ENCODE measurements around the gene WDR37. TPM values are rescaled to one million over a fixed set of nuclear protein-coding genes. Genes with fewer than 3 reads are reported as not detected.

Gene WDR37
- total and polyA plus RNA-seq, 4 donors = 6.6 to 23.5 (median 13.6) TPM

DNA sequence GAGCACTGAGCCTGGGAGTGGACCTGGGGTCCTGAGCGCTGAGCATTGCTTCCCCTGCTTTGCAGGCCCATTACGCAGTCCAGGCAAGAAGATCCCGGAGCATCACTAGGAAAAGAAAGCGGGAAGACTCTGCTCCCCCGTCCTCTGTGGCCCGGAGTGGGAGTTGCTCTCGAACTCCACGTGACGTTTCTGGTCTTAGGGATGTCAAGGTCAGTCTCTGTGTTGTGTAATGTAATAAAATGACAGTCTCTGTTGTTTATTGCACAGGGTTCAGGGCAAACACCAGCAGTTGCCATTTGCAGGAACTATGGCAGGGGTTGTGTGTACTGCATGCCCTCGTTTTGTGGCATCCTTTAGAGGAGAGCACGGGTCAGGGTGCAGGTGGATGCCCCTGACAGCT is 40.5 kb upstream of the WDR37 start:
- H3K4me1 ChIP-seq (ENCODE audit: control insufficient read depth in 5 of 5, insufficient read depth in 5 of 5, low read length in 5 of 5) = no peaks in the 10 kb centered on the region
- peaks cover 0 to 2% (median 0%) of the 10 kb centered on the region in 4 donors for H3K9me3 ChIP-seq (ENCODE audit: control insufficient read depth in 4 of 4, insufficient read depth in 3 of 4, low read length in 3 of 4)
- TF ChIP-seq, protein P1, sequence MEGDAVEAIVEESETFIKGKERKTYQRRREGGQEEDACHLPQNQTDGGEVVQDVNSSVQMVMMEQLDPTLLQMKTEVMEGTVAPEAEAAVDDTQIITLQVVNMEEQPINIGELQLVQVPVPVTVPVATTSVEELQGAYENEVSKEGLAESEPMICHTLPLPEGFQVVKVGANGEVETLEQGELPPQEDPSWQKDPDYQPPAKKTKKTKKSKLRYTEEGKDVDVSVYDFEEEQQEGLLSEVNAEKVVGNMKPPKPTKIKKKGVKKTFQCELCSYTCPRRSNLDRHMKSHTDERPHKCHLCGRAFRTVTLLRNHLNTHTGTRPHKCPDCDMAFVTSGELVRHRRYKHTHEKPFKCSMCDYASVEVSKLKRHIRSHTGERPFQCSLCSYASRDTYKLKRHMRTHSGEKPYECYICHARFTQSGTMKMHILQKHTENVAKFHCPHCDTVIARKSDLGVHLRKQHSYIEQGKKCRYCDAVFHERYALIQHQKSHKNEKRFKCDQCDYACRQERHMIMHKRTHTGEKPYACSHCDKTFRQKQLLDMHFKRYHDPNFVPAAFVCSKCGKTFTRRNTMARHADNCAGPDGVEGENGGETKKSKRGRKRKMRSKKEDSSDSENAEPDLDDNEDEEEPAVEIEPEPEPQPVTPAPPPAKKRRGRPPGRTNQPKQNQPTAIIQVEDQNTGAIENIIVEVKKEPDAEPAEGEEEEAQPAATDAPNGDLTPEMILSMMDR (IDR thresholded peaks at IDR 0.05; ENCODE audit: control extremely low read depth, extremely low read depth) = no peak
- DNase-seq (no peak), ATAC-seq (ENCODE audit: insufficient read depth, low FRiP score) (no peak)
- peaks cover 26 to 53% (median 39%) of the 10 kb centered on the region in 4 donors for H3K36me3 ChIP-seq (ENCODE audit: control insufficient read depth in 4 of 4, insufficient read depth in 4 of 4, low read length in 4 of 4)
- H3K4me3 ChIP-seq = no peak overlapping the region
- no peak overlapping the region for H3K27ac ChIP-seq (ENCODE audit: low read depth in 1 of 2, low read length in 1 of 2)
- no peak overlapping the region for H3K9ac ChIP-seq (ENCODE audit: insufficient read depth in 1 of 2, low read length in 2 of 2)
- WGBS, 2 donors = 97% methylated on average over 11 of the region's 11 CpGs
- H3K27me3 ChIP-seq (ENCODE audit: control insufficient read depth in 3 of 3, insufficient read depth in 3 of 3, low read length in 2 of 3) = no peaks in the 10 kb centered on the region

DNA sequence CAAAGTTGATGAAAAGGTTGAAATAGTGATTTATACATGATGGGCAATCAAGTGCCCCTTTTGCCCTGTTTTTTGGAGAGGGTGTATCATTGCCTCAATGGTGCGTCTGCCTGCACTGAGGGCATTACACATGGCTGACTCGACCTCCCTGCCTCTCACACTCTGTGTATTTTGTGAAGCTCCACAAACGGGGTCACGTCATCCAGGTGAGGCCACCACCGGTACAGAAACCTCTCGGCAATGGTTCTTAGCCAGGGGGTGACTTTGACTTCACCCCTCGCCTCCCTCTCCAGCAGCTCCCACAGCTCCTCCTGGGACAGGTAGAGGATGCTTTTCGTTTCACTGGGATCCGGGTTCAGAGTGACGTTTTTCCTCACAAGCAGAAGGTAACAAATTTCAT is 36.8 kb upstream of the WDR37 start:
- H3K27me3 ChIP-seq (ENCODE audit: control insufficient read depth in 3 of 3, insufficient read depth in 3 of 3, low read length in 2 of 3) = no peaks in the 10 kb centered on the region

DNA sequence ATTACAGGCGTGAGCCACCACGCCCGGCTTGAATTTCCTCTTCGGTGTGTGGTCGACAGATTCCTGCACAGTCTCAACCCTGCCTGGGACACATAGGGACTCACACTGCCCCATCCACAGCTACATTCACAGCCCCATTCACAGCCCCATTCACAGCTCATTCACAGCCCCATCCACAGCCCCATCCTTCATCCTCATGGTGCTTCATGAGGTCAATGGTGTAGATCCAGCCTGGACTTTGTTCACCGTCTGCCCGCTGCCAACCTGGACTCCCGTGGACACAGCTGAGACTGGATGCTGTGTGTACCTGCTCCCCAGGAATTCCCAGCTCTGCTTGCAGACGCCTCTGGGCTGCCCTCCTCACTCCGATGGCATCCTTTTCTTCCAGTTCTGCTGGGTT is 35.7 kb upstream of the WDR37 start:
- no peak for ATAC-seq (ENCODE audit: insufficient read depth, low FRiP score)
- Histone ChIP-seq H3K27ac (ENCODE audit: low read depth in 1 of 2, low read length in 1 of 2) (no peak overlapping the region), H3K9me3 (ENCODE audit: control insufficient read depth in 4 of 4, insufficient read depth in 3 of 4, low read length in 3 of 4) (peaks cover 0 to 2% (median 0%) of the 10 kb centered on the region in 4 donors), H3K36me3 (ENCODE audit: control insufficient read depth in 4 of 4, insufficient read depth in 4 of 4, low read length in 4 of 4) (peaks cover 9 to 25% (median 14%) of the 10 kb centered on the region in 4 donors), H3K27me3 (ENCODE audit: control insufficient read depth in 3 of 3, insufficient read depth in 3 of 3, low read length in 2 of 3) (no peaks in the 10 kb centered on the region), H3K4me1 (ENCODE audit: control insufficient read depth in 5 of 5, insufficient read depth in 5 of 5, low read length in 5 of 5) (no peaks in the 10 kb centered on the region), H3K4me3 (no peak overlapping the region), H3K9ac (ENCODE audit: insufficient read depth in 1 of 2, low read length in 2 of 2) (no peak overlapping the region)
- no peak for DNase-seq
- 94 to 96% methylated on average over 10 of the region's 10 CpGs for WGBS, 2 donors
- TF ChIP-seq, protein P1 (IDR thresholded peaks at IDR 0.05; ENCODE audit: control extremely low read depth, extremely low read depth) = no peak

More for the DNA sequence above, 36.8 kb upstream of the WDR37 start:
- TF ChIP-seq, protein P1 (IDR thresholded peaks at IDR 0.05; ENCODE audit: control extremely low read depth, extremely low read depth) = no peak
- Histone ChIP-seq H3K4me1 (ENCODE audit: control insufficient read depth in 5 of 5, insufficient read depth in 5 of 5, low read length in 5 of 5) (no peaks in the 10 kb centered on the region), H3K27ac (ENCODE audit: low read depth in 1 of 2, low read length in 1 of 2) (no peak overlapping the region), H3K4me3 (no peak overlapping the region), H3K9ac (ENCODE audit: insufficient read depth in 1 of 2, low read length in 2 of 2) (no peak overlapping the region), H3K9me3 (ENCODE audit: control insufficient read depth in 4 of 4, insufficient read depth in 3 of 4, low read length in 3 of 4) (peaks cover 0 to 2% (median 0%) of the 10 kb centered on the region in 4 donors), H3K36me3 (ENCODE audit: control insufficient read depth in 4 of 4, insufficient read depth in 4 of 4, low read length in 4 of 4) (peaks cover 9 to 26% (median 17%) of the 10 kb centered on the region in 4 donors)
- 92 to 96% methylated on average over 10 of the region's 10 CpGs for WGBS, 2 donors
- ATAC-seq (ENCODE audit: insufficient read depth, low FRiP score) (no peak), DNase-seq (no peak)

DNA sequence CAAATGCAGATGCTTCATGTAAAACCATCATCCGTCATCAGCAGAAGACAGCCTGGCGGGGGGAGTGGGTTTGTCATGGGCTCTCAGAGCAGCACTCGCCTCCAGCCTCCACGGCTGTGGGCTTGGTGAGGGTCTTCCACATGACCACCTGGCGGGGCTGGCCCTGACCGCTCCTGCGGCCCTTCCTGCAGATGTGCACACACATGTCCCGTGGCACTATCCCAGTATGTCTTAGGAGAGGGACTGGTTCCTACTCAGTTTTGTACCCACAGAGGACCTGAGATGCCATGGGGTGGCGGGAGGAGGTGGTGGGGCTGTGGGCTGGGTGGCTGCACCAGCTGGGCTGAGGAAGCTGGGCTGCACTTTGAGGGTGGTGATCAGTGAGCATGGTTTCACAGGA is 35.2 kb upstream of the WDR37 start:
- Histone ChIP-seq H3K27ac (ENCODE audit: low read depth in 1 of 2, low read length in 1 of 2) (no peak overlapping the region), H3K9ac (ENCODE audit: insufficient read depth in 1 of 2, low read length in 2 of 2) (no peak overlapping the region), H3K27me3 (ENCODE audit: control insufficient read depth in 3 of 3, insufficient read depth in 3 of 3, low read length in 2 of 3) (no peaks in the 10 kb centered on the region), H3K9me3 (ENCODE audit: control insufficient read depth in 4 of 4, insufficient read depth in 3 of 4, low read length in 3 of 4) (peaks cover 0 to 2% (median 0%) of the 10 kb centered on the region in 4 donors), H3K4me1 (ENCODE audit: control insufficient read depth in 5 of 5, insufficient read depth in 5 of 5, low read length in 5 of 5) (no peaks in the 10 kb centered on the region), H3K4me3 (no peak overlapping the region), H3K36me3 (ENCODE audit: control insufficient read depth in 4 of 4, insufficient read depth in 4 of 4, low read length in 4 of 4) (peaks cover 5 to 20% (median 12%) of the 10 kb centered on the region in 4 donors)
- ATAC-seq (ENCODE audit: insufficient read depth, low FRiP score) (no peak), DNase-seq (no peak)
- WGBS, 2 donors = 95 to 96% methylated on average over 9 of the region's 9 CpGs
- TF ChIP-seq, protein P1 (IDR thresholded peaks at IDR 0.05; ENCODE audit: control extremely low read depth, extremely low read depth) = no peak

Data from lung (tissue), 12 donors.